ENCODE measurements around the gene FUBP1. TPM values are rescaled to one million over a fixed set of nuclear protein-coding genes. Genes with fewer than 3 reads are reported as not detected.

FUBP1 gene
- total RNA-seq, 1 donor, result 87.7 TPM

- no peak for TF ChIP-seq CTCF (IDR thresholded peaks at IDR 0.05; ENCODE audit: insufficient read depth, low read length)
- DNase-seq (ENCODE audit: low read depth), result no peak
- H3K4me3 ChIP-seq (ENCODE audit: low read depth, low read length), result no peak overlapping the region
Observed at GRCh38 chr1:77906624-77907023, 72.2 kb downstream of the FUBP1 start.

GRCh38 chr1:77906019-77906545 lies 72.8 kb downstream of the FUBP1 start:
- no peak for TF ChIP-seq CTCF (IDR thresholded peaks at IDR 0.05; ENCODE audit: insufficient read depth, low read length)
- H3K4me3 ChIP-seq (ENCODE audit: low read depth, low read length), result no peak overlapping the region
- no peak for DNase-seq (ENCODE audit: low read depth)

- no peak for TF ChIP-seq CTCF (IDR thresholded peaks at IDR 0.05; ENCODE audit: insufficient read depth, low read length)
- no peak for DNase-seq (ENCODE audit: low read depth)
- H3K4me3 ChIP-seq (ENCODE audit: low read depth, low read length), result no peak overlapping the region
Observed at GRCh38 chr1:77905603-77906002, 73.3 kb downstream of the FUBP1 start.

GRCh38 chr1:77900687-77901293 lies 78.1 kb downstream of the FUBP1 start:
- peak; percentile 82 for TF ChIP-seq CTCF (IDR thresholded peaks at IDR 0.05; ENCODE audit: insufficient read depth, low read length)
- no peak overlapping the region for H3K4me3 ChIP-seq (ENCODE audit: low read depth, low read length)
- DNase-seq (ENCODE audit: low read depth), result peak; percentile 81

GRCh38 chr1:77899647-77900320 lies 79.1 kb downstream of the FUBP1 start:
- H3K4me3 ChIP-seq (ENCODE audit: low read depth, low read length), result no peak overlapping the region
- no peak for DNase-seq (ENCODE audit: low read depth)
- no peak for TF ChIP-seq CTCF (IDR thresholded peaks at IDR 0.05; ENCODE audit: insufficient read depth, low read length)

Small RNAs within 50 kb of the gene (small RNA-seq; reads per million reads assigned to genes)
- gene AC103591.3, result 2.4 reads per million, percentile 74 among the genes with 10 or more reads in this experiment

Other genes starting within 250 kb of the FUBP1 start
- 71.9 and 93.5 TPM in 2 replicates for gene USP33, start 219.2 kb downstream of the FUBP1 start, total RNA-seq (ENCODE audit: low replicate concordance)
- 19.3 and 32.4 TPM in 2 replicates for gene MIGA1, start 199.4 kb downstream of the FUBP1 start, total RNA-seq (ENCODE audit: low replicate concordance)
- gene NEXN, start 90.4 kb downstream of the FUBP1 start, total RNA-seq (ENCODE audit: low replicate concordance), result 17.6 and 66.4 TPM in 2 replicates
- 42.0 and 52.7 TPM in 2 replicates for gene DNAJB4, start 25.9 kb upstream of the FUBP1 start, total RNA-seq (ENCODE audit: low replicate concordance)
- gene GIPC2, start 66.9 kb upstream of the FUBP1 start, total RNA-seq (ENCODE audit: low replicate concordance), result 0.63 and 0.74 TPM in 2 replicates

All from fibroblast of the aortic adventitia (primary cell).